ENCODE measurements around the gene GNB3. TPM values are rescaled to one million over a fixed set of nuclear protein-coding genes. Genes with fewer than 3 reads are reported as not detected.

GNB3 gene
- 5.9 TPM for total RNA-seq

GRCh38 chr12:6840761-6841515 lies at the start of gene GNB3:
TSS of gene GNB3 (plus strand) at chr12:6840925. CDS start at chr12:6841288, 363 bp downstream.

GRCh38 chr12:6821591-6822425 lies 18.9 kb upstream of the GNB3 start, which contains the start of gene GPR162:
TSS of gene GPR162 (plus strand) at chr12:6821821. CDS start at chr12:6823899, 2,078 bp downstream.

GRCh38 chr12:6827982-6828780 lies 12.5 kb upstream of the GNB3 start, which contains the start of gene P3H3:
TSS of gene P3H3 (plus strand) at chr12:6828407. CDS start at chr12:6828441, 34 bp downstream.

GRCh38 chr12:6851153-6851920 lies 10.6 kb downstream of the GNB3 start, which contains the start of gene CDCA3:
TSS of gene CDCA3 (minus strand) at chr12:6851286. CDS start at chr12:6850952, 334 bp downstream.

GRCh38 chr12:6851921-6852650 lies 11.4 kb downstream of the GNB3 start, which contains the start of gene USP5:
TSS of gene USP5 (plus strand) at chr12:6852150. CDS start at chr12:6852180, 30 bp downstream.

DNA sequence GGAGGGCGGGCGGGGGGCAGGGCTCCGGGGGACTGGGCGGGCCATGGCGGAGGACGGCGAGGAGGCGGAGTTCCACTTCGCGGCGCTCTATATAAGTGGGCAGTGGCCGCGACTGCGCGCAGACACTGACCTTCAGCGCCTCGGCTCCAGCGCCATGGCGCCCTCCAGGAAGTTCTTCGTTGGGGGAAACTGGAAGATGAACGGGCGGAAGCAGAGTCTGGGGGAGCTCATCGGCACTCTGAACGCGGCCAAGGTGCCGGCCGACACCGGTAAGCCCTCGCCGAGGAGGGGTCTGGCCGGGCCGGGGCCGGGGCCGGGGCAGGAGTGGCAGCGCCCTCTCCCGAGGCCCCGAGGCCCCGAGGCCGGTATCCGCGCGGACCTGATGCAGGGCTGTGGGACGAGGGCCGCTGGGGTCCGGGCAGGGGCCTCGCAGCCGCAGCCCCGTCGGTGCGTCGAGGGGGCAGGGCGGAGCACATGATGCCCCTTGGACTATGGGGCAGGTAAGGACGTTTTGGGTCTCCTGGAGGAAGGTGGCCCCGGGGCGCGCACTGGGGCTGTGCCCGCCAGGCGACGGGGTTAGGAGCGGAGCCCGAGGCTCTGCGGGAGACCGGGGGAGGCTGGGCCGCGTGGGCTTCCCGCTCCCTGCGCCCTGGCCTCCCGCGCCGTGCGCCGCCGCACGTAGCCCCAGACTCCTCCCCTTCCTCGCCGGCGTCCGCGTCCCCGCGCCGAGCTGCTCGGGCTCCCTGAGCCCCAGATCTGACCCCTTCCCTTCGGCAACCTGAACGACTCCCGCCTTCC lies 26.9 kb downstream of the GNB3 start, which contains the start of gene TPI1:
Gene TPI1 (plus strand): TSS at position 119 of the 798 bp plus-strand sequence. CDS start 36 bp downstream, at position 155.

DNA sequence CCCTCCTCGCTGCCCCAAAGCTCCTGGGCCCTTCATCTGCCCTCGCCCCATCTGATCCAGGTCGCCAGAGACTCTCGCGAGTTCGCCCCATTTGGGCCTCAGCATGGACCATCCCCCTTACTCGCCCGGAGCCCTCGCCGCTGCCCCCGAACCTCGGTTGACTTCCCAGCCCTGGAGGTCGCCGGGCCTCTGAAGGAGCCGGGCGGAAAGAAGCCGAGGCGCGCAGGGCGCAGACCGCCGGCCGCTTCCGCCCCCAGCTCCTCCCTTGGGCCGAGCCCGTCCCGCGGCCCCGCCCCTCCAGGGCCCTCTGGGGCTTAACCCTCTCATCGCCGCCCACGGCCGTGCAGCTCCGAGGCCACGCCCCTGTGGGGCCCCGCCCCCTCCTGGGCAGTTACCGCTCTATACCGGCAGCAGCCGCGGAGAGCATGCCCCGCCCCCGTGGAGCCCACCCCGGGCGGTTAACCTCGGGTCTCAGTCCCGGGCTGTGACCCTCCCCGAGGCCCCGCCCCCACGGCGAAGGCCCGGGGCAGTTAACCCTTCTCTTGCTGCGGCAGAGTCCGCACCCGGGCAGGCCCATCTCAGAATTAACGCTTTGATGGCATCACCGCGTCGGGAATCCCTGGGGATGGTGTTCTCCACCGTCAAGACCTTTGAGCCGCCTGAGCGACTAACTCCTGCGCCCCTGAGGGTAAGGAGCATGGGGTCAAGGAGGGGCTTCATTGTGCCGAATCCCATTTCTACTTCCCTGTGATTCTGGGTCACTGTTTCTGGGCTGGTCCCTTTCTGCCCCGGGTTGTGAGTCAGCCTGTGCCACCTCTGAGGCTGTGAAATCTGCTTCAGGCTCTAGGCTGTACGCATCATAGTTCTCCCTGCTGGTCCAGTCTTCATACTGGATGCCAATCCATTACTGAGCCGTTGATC lies 32.6 kb downstream of the GNB3 start, which contains the start of gene SPSB2:
Gene SPSB2 (minus strand): TSS at position 210 of the 921 bp plus-strand sequence. CDS start 402 bp downstream, outside the sequence.

Other genes starting within 250 kb of the GNB3 start
- 210 TPM for gene CHD4, start 233.5 kb upstream of the GNB3 start, total RNA-seq
- gene LPAR5, start 205.0 kb upstream of the GNB3 start, total RNA-seq, result 0.94 TPM
- 1.6 TPM for gene ACRBP, start 193.5 kb upstream of the GNB3 start, total RNA-seq
- gene ING4, start 177.8 kb upstream of the GNB3 start, total RNA-seq, result 83.6 TPM
- 32.2 TPM for gene ZNF384, start 151.6 kb upstream of the GNB3 start, total RNA-seq
- 4.1 TPM for gene PIANP, start 140.1 kb upstream of the GNB3 start, total RNA-seq
- gene COPS7A, start 116.9 kb upstream of the GNB3 start, total RNA-seq, result 39.4 TPM
- 110 TPM for gene MLF2, start 87.8 kb upstream of the GNB3 start, total RNA-seq
- 64.5 TPM for gene PTMS, start 74.6 kb upstream of the GNB3 start, total RNA-seq
- gene LAG3, start 68.4 kb upstream of the GNB3 start, total RNA-seq, result not detected
- gene CD4, start 51.4 kb upstream of the GNB3 start, total RNA-seq, result 1.9 TPM
- gene GPR162, start 19.1 kb upstream of the GNB3 start, total RNA-seq, result 57.0 TPM
- gene P3H3, start 12.5 kb upstream of the GNB3 start, total RNA-seq, result 25.7 TPM
- 4.1 TPM for gene CDCA3, start 10.4 kb downstream of the GNB3 start, total RNA-seq
- 64.8 TPM for gene USP5, start 11.2 kb downstream of the GNB3 start, total RNA-seq
- gene TPI1, start 26.6 kb downstream of the GNB3 start, total RNA-seq, result 181 TPM
- gene SPSB2, start 32.4 kb downstream of the GNB3 start, total RNA-seq, result 2.8 TPM
- gene LRRC23, start 63.9 kb downstream of the GNB3 start, total RNA-seq, result 8.5 TPM
- gene ENO2, start 73.7 kb downstream of the GNB3 start, total RNA-seq, result 146 TPM
- gene ATN1, start 87.0 kb downstream of the GNB3 start, total RNA-seq, result 22.5 TPM
- not detected for gene RNU7-1, start 102.9 kb downstream of the GNB3 start, total RNA-seq
- gene C12orf57, start 103.1 kb downstream of the GNB3 start, total RNA-seq, result 295 TPM
- 3.4 TPM for gene PTPN6, start 110.4 kb downstream of the GNB3 start, total RNA-seq
- gene PHB2, start 129.7 kb downstream of the GNB3 start, total RNA-seq, result 104 TPM
- 39.4 TPM for gene EMG1, start 130.0 kb downstream of the GNB3 start, total RNA-seq
- 15.0 TPM for gene LPCAT3, start 177.6 kb downstream of the GNB3 start, total RNA-seq
- gene C1S, start 219.8 kb downstream of the GNB3 start, total RNA-seq, result 8.1 TPM